HCT116 (cell line): Measurements from ENCODE around the gene PRKCD. TPM values are rescaled to one million over a fixed set of nuclear protein-coding genes. Genes with fewer than 3 reads are reported as not detected.

ENCODE experiments used
- ATAC-seq: fragments of 200-7000 bp; cut with Tn5 transposase; 2 replicates; pipeline ENCODE4 v1.9.1; 2020; ENCODE audit warnings: mild to moderate bottlenecking, moderate library complexity
- BruUV-seq: library from RNA; stranded (reverse); fragments of 400-500 nt; replicated peaks from 2 replicates; lab custom pipeline; 2021; lab: Mats Ljungman, UMichigan
- CTCF ChIA-PET: fragments of 300-600 bp; sonication (Branson Sonifier 250); formaldehyde crosslinking; loops from one replicate; lab custom pipeline; 2021; ENCODE audit warnings: antibody characterized with exemption; lab: Charles Lee
- POLR2A ChIA-PET: fragments of 300-600, 350-600 bp; sonication (Branson Sonifier 250); formaldehyde crosslinking; loops from one replicate; lab custom pipeline; 2021; ENCODE audit warnings: antibody characterized with exemption; lab: Charles Lee
- RAD21 ChIA-PET, 2 experiments: fragments of 300-600 bp; sonication (Branson Sonifier 250); formaldehyde crosslinking; loops; one replicate each; lab custom pipeline; 2023; ENCODE audit warnings: low total read pairs in 2 of 2; ENCODE audit not compliant: uncharacterized antibody in 2 of 2, unreplicated experiment in 2 of 2, low non-redundant PET in 1 of 2; lab: Charles Lee
- DNase-seq: peaks from one replicate; pipeline ENCODE4 v3.0.0-alpha.2; 2010; ENCODE audit warnings: low read depth, low spot score
- H2AFZ ChIP-seq: fragments of 200-600 bp; shearing (Covaris generic), sonication (generic); 2 replicates; pipeline ENCODE4 v1.6.1; 2017; ENCODE audit warnings: low read depth, mixed run types, mixed read lengths, antibody characterized with exemption, low read length; ENCODE audit not compliant: poor library complexity, severe bottlenecking
- H3K27ac ChIP-seq: 2 replicates; pipeline ENCODE4 v1.5.1; 2012; ENCODE audit warnings: low read depth, low read length
- H3K27me3 ChIP-seq: fragments of 200-600 bp; sonication (generic); 2 replicates; pipeline ENCODE4 v1.6.1; 2016; ENCODE audit warnings: mixed run types, low read length, mixed read lengths; ENCODE audit not compliant: insufficient read depth
- H3K36me3 ChIP-seq, 2 experiments: fragments of 200-500 bp in 1 of 2; fragments of 200-600 bp in 1 of 2; sonication (Bioruptor generic) in 1 of 2; sonication (generic) in 1 of 2; 2 replicates each; pipeline versions ENCODE4 v1.5.1 to v1.6.1; 2014 to 2016; ENCODE audit warnings: low read length in 2 of 2, inconsistent platforms in 1 of 2, mixed read lengths in 1 of 2, mixed run types in 1 of 2; ENCODE audit not compliant: insufficient read depth in 2 of 2, control insufficient read depth in 1 of 2
- H3K4me1 ChIP-seq, 2 experiments: fragments of 200-600 bp in 1 of 2; sonication (generic) in 1 of 2; 2 replicates each; pipeline versions ENCODE4 v1.5.1 to v1.6.1; 2012 to 2017; ENCODE audit warnings: low read length in 2 of 2, inconsistent platforms in 1 of 2, mild to moderate bottlenecking in 1 of 2, mixed read lengths in 1 of 2, mixed run types in 1 of 2, moderate library complexity in 1 of 2; ENCODE audit not compliant: insufficient read depth in 2 of 2, control insufficient read depth in 1 of 2
- H3K4me2 ChIP-seq: fragments of 200-600 bp; sonication (generic); 2 replicates; pipeline ENCODE4 v1.6.1; 2017; ENCODE audit warnings: mixed run types, low read length, mixed read lengths
- H3K4me3 ChIP-seq, 2 experiments: fragments of 200-600 bp in 1 of 2; sonication (generic) in 1 of 2; replicated peaks in 1 of 2; 2 replicates each; pipeline ENCODE4 v1.5.1; 2011 to 2016; ENCODE audit warnings: low read length in 2 of 2, control low read depth in 1 of 2, low read depth in 1 of 2, mild to moderate bottlenecking in 1 of 2, mixed read lengths in 1 of 2, mixed run types in 1 of 2
- H3K79me2 ChIP-seq: fragments of 200-600 bp; sonication (generic); 2 replicates; pipeline ENCODE4 v1.6.1; 2017; ENCODE audit warnings: mild to moderate bottlenecking, mixed run types, low read length, moderate library complexity, mixed read lengths; ENCODE audit not compliant: insufficient read depth
- H3K9ac ChIP-seq: fragments of 200-600 bp; sonication (generic); 2 replicates; pipeline ENCODE4 v1.6.1; 2016; ENCODE audit warnings: low read length, mixed read lengths
- H3K9me2 ChIP-seq: fragments of 200-600 bp; sonication (generic), shearing (Covaris generic); 2 replicates; pipeline ENCODE4 v1.6.1; 2017; ENCODE audit warnings: mixed run types, mild to moderate bottlenecking, moderate library complexity; ENCODE audit not compliant: insufficient read depth
- H3K9me3 ChIP-seq, 2 experiments: fragments of 200-500 bp in 1 of 2; fragments of 200-600 bp in 1 of 2; sonication (Bioruptor generic) in 1 of 2; sonication (generic) in 1 of 2; 2 replicates each; pipeline ENCODE4 v1.6.1; 2014 to 2017; ENCODE audit warnings: low read length in 2 of 2, mixed read lengths in 2 of 2, inconsistent platforms in 1 of 2, low read depth in 1 of 2, mild to moderate bottlenecking in 1 of 2, mixed run types in 1 of 2, moderate library complexity in 1 of 2; ENCODE audit not compliant: control insufficient read depth in 1 of 2, insufficient read depth in 1 of 2
- H4K20me1 ChIP-seq: fragments of 200-600 bp; sonication (generic), shearing (Covaris generic); 2 replicates; pipeline ENCODE4 v1.6.1; 2017; ENCODE audit warnings: mixed run types, mild to moderate bottlenecking, moderate library complexity; ENCODE audit not compliant: insufficient read depth
- CEBPB ChIP-seq: IDR thresholded peaks from 2 replicates; pipeline ENCODE4 v1.6.1; 2012; ENCODE audit warnings: low read depth
- EGR1 ChIP-seq: IDR thresholded peaks from 2 replicates; pipeline ENCODE4 v1.6.1; 2012; ENCODE audit warnings: low read depth
- RAD21 ChIP-seq: IDR thresholded peaks from 2 replicates; pipeline ENCODE4 v1.6.1; 2012; ENCODE audit warnings: low read depth, mild to moderate bottlenecking
- SP1 ChIP-seq: IDR thresholded peaks from 2 replicates; pipeline ENCODE4 v1.6.1; 2012; ENCODE audit warnings: low read depth
- TCF7L2 ChIP-seq: IDR thresholded peaks from 2 replicates; pipeline ENCODE4 v1.7.0; 2011; ENCODE audit warnings: borderline replicate concordance, inconsistent platforms; ENCODE audit not compliant: insufficient read depth, insufficient read length; ENCODE audit errors: extremely low read depth
- ZFX ChIP-seq: fragments of 450-650 bp; IDR thresholded peaks from 2 replicates; pipeline ENCODE4 v1.6.1; 2017
- intact Hi-C: fragments of 100-400 bp; cut with micrococcal nuclease; formaldehyde crosslinking; loops from 2 replicates; pipeline ENCODE4 v1.10.0; 2022
- total RNA-seq: library from RNA; stranded (reverse); gene quantifications from one replicate; pipeline ENCODE4 v1.2.1, GENCODE V29; 2021; ENCODE audit not compliant: unreplicated experiment
- TF ChIP-seq, protein P1 (sequence below): IDR thresholded peaks from 2 replicates; pipeline ENCODE4 v1.6.1; 2012; ENCODE audit warnings: low read depth

Gene PRKCD
- total RNA-seq, 1 experiment from 2014 or later, result 34.4 TPM

DNA sequence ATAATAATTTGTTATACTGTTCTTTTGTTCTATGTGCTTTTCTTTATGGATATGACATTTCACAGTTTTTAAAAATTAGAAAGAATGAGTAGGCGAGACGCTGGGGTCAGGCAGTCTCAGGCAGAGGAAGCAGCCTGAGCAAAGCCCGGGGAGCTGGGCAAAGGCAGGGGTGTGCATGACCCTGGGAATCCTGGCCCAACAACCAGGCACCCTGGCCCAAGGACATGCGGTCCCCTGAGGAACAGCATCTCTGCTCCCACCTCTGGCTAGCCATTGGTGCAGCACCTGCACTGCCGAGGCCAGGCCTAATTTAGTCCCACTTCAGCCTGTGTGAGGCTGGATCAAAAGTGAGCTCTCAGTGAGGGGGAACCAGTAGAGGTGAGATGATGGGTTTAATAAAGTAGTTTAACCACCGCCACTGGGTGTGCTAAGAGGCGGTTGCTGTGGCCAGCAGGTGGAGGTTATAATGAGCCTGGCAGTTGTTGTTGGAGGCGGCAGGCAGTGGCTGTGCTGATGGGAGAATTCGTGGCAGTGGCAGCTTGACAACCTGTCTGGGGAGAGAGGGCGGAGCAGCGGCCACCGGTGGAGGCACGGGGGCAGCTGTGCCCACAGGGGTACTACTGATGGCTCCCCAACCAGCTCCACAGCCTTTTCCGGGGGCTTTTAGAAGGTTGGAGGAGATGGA is 41.5 kb downstream of the PRKCD start:
- Histone ChIP-seq H2AFZ (no peak overlapping the region), H3K36me3 (peaks cover 0 to 35% of the 10 kb centered on the region in 2 experiments; a peak in 2 of 4 replicates), H3K4me1 (peaks cover 4 to 12% of the 10 kb centered on the region in 2 experiments; a peak in 2 of 4 replicates), H3K79me2 (peaks cover 24% of the 10 kb centered on the region), H3K27ac (no peak overlapping the region), H3K9ac (no peak overlapping the region), H3K27me3 (no peaks in the 10 kb centered on the region), H3K4me3 (no peak overlapping the region), H3K9me2 (no peaks in the 10 kb centered on the region), H4K20me1 (no peaks in the 10 kb centered on the region), H3K9me3 (no peaks in the 10 kb centered on the region), H3K4me2 (no peak overlapping the region)
- BruUV-seq, result no TSS peak
- intact Hi-C loops, result no loop called here
- no peak for ATAC-seq
- ChIA-PET RAD21 (no interaction called here), POLR2A (no interaction called here), CTCF (no interaction called here)
- TF ChIP-seq, protein P1, sequence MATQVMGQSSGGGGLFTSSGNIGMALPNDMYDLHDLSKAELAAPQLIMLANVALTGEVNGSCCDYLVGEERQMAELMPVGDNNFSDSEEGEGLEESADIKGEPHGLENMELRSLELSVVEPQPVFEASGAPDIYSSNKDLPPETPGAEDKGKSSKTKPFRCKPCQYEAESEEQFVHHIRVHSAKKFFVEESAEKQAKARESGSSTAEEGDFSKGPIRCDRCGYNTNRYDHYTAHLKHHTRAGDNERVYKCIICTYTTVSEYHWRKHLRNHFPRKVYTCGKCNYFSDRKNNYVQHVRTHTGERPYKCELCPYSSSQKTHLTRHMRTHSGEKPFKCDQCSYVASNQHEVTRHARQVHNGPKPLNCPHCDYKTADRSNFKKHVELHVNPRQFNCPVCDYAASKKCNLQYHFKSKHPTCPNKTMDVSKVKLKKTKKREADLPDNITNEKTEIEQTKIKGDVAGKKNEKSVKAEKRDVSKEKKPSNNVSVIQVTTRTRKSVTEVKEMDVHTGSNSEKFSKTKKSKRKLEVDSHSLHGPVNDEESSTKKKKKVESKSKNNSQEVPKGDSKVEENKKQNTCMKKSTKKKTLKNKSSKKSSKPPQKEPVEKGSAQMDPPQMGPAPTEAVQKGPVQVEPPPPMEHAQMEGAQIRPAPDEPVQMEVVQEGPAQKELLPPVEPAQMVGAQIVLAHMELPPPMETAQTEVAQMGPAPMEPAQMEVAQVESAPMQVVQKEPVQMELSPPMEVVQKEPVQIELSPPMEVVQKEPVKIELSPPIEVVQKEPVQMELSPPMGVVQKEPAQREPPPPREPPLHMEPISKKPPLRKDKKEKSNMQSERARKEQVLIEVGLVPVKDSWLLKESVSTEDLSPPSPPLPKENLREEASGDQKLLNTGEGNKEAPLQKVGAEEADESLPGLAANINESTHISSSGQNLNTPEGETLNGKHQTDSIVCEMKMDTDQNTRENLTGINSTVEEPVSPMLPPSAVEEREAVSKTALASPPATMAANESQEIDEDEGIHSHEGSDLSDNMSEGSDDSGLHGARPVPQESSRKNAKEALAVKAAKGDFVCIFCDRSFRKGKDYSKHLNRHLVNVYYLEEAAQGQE, result no peak
- TF ChIP-seq SP1 (no peak), CEBPB (no peak), EGR1 (no peak), ZFX (no peak), RAD21 (no peak), TCF7L2 (no peak)
- no peak for DNase-seq
